ENCODE measurements around the gene PTGES3.

GRCh38 chr12:56679883-56680575, 8.1 kb downstream of the PTGES3 start:
- TF ChIP-seq, protein P1, sequence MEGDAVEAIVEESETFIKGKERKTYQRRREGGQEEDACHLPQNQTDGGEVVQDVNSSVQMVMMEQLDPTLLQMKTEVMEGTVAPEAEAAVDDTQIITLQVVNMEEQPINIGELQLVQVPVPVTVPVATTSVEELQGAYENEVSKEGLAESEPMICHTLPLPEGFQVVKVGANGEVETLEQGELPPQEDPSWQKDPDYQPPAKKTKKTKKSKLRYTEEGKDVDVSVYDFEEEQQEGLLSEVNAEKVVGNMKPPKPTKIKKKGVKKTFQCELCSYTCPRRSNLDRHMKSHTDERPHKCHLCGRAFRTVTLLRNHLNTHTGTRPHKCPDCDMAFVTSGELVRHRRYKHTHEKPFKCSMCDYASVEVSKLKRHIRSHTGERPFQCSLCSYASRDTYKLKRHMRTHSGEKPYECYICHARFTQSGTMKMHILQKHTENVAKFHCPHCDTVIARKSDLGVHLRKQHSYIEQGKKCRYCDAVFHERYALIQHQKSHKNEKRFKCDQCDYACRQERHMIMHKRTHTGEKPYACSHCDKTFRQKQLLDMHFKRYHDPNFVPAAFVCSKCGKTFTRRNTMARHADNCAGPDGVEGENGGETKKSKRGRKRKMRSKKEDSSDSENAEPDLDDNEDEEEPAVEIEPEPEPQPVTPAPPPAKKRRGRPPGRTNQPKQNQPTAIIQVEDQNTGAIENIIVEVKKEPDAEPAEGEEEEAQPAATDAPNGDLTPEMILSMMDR (IDR thresholded peaks at IDR 0.05) = no peak
- TF ChIP-seq POLR2A (IDR thresholded peaks at IDR 0.05) (no peak), POLR2AphosphoS5 (IDR thresholded peaks at IDR 0.05) (no peak)

Measured in transverse colon (tissue), 4 donors.